Neutrophil (primary cell): ENCODE data around the gene LGR5.
"Not testable (repeated sequence)": the region's sequence is repeated elsewhere in the genome, so short reads cannot be mapped to it uniquely, and the experiment has no call there.

Experiments used
- H3K27ac ChIP-seq: fragments of 200-600 bp; sonication (generic); 2 replicates; pipeline ENCODE4 v1.5.1; 2016; ENCODE audit warnings: mild to moderate bottlenecking, moderate library complexity
- H3K27me3 ChIP-seq: fragments of 200-600 bp; sonication (generic); 2 replicates; pipeline ENCODE4 v1.6.0; 2016; ENCODE audit warnings: mild to moderate bottlenecking
- H3K36me3 ChIP-seq: fragments of 200-600 bp; sonication (generic); 2 replicates; pipeline ENCODE4 v1.5.1; 2017
- H3K4me1 ChIP-seq, 2 experiments: fragments of 200-600 bp in 1 of 2; sonication (generic) in 1 of 2; 1 replicate in 1 of 2; 2 replicates in 1 of 2; pipeline versions ENCODE4 v1.5.1 to v1.6.1; 2013 to 2016; ENCODE audit warnings: low read depth in 1 of 2, low read length in 1 of 2, mild to moderate bottlenecking in 1 of 2, moderate library complexity in 1 of 2; ENCODE audit not compliant: control insufficient read depth in 1 of 2, insufficient read depth in 1 of 2
- H3K4me3 ChIP-seq, 2 experiments: fragments of 200-600 bp in 1 of 2; sonication (generic) in 1 of 2; 1 replicate in 1 of 2; 2 replicates in 1 of 2; pipeline ENCODE4 v1.5.1; 2013 to 2016; ENCODE audit warnings: low read depth in 1 of 2, low read length in 1 of 2, mild to moderate bottlenecking in 1 of 2, moderate library complexity in 1 of 2
- H3K9me3 ChIP-seq: fragments of 200-600 bp; sonication (generic); 2 replicates; pipeline ENCODE4 v1.5.1; 2016
- TF ChIP-seq, protein P1 (sequence below): fragments of 200-600 bp; sonication (generic); IDR thresholded peaks from 2 replicates; pipeline ENCODE4 v1.5.1; 2016; ENCODE audit warnings: antibody characterized with exemption

LGR5 gene

DNA sequence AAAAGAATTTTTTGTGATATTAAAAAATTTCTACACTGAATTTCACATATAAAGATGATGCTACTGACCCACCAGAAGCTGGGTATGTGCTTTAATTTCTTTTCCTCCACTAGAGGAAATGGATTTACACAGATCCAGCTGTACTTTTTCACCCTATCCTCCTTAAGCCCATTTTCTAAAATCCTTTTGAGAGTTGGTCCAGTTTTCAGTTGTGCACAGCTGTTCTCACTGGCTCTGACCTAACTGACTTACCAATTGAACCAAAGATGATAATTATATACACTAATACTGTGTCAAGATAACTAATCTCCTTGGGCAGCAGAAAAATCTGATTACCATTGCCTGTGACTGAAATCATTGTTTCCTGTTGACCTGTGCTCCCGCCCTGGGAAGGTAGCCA is 115.6 kb downstream of the LGR5 start:
- TF ChIP-seq, protein P1, sequence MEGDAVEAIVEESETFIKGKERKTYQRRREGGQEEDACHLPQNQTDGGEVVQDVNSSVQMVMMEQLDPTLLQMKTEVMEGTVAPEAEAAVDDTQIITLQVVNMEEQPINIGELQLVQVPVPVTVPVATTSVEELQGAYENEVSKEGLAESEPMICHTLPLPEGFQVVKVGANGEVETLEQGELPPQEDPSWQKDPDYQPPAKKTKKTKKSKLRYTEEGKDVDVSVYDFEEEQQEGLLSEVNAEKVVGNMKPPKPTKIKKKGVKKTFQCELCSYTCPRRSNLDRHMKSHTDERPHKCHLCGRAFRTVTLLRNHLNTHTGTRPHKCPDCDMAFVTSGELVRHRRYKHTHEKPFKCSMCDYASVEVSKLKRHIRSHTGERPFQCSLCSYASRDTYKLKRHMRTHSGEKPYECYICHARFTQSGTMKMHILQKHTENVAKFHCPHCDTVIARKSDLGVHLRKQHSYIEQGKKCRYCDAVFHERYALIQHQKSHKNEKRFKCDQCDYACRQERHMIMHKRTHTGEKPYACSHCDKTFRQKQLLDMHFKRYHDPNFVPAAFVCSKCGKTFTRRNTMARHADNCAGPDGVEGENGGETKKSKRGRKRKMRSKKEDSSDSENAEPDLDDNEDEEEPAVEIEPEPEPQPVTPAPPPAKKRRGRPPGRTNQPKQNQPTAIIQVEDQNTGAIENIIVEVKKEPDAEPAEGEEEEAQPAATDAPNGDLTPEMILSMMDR: no peak

DNA sequence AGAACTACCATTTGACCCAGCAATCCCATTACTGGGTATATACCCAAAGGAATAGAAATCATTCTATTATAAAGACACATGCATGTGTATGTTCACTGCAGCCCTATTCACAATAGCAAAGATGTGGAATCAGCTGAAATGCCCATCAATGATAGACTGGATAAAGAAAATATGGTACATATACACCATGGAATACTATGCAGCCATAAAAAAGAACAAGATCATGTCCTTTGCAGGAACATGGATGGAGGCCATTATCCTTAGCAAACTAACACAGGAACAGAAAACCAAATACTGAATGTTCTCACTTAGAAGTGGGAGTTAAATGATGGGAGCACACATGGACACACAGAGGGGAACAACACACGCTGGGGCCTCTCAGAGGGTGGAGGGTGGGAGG is 116.2 kb downstream of the LGR5 start:
- not testable (repeated sequence) for H3K4me1 ChIP-seq, H3K27me3 ChIP-seq, H3K36me3 ChIP-seq, H3K4me3 ChIP-seq, H3K9me3 ChIP-seq, H3K27ac ChIP-seq

More for the DNA sequence above, 115.6 kb downstream of the LGR5 start:
- H3K4me1 ChIP-seq: no peaks in the 10 kb centered on the region
- no peaks in the 10 kb centered on the region for H3K36me3 ChIP-seq
- no peak overlapping the region for H3K27ac ChIP-seq
- H3K4me3 ChIP-seq: no peak overlapping the region
- H3K27me3 ChIP-seq: no peaks in the 10 kb centered on the region
- no peaks in the 10 kb centered on the region for H3K9me3 ChIP-seq

DNA sequence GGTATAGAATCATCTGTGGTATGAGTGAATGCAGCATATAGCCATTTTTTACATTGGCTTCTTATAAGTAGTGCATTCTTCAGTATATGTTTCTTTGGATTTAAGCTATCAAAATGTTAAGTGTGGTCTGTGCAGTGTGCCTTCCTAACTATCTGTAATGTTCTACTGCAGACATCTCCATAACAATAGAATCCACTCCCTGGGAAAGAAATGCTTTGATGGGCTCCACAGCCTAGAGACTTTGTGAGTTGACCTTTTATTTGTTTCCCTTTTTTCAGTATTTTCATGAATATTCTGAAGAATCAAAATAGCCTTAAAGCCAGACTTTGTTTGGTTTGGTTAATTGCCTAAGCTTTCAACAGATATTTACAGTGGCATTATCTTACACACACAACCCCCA is 116.8 kb downstream of the LGR5 start:
- Histone ChIP-seq H3K4me3 (no peak overlapping the region), H3K27me3 (no peaks in the 10 kb centered on the region), H3K27ac (no peak overlapping the region), H3K9me3 (no peaks in the 10 kb centered on the region), H3K36me3 (no peaks in the 10 kb centered on the region), H3K4me1 (no peaks in the 10 kb centered on the region)
- TF ChIP-seq, protein P1: no peak

DNA sequence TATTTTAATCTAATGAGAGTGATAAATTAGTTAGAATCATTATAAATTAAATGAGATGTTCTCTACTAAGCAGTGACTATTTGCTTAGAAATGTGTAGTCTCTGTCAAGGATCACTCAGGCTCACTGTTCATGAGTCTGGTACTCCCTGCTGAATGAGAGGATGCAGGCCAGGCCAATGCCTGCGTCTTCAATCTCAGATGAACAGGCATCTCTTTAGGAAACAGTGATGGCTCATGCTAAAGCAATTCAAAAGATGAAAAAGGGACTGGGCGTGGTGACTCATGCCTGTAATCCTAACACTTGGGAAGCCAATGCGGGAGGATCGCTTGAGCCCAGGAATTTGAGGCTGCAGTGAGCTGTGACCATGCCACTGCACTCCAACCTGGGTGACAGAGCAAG is 117.3 kb downstream of the LGR5 start:
- Histone ChIP-seq H3K27ac (no peak overlapping the region), H3K36me3 (no peaks in the 10 kb centered on the region), H3K4me1 (no peaks in the 10 kb centered on the region), H3K9me3 (no peaks in the 10 kb centered on the region), H3K27me3 (no peaks in the 10 kb centered on the region), H3K4me3 (no peak overlapping the region)
- TF ChIP-seq, protein P1: no peak

DNA sequence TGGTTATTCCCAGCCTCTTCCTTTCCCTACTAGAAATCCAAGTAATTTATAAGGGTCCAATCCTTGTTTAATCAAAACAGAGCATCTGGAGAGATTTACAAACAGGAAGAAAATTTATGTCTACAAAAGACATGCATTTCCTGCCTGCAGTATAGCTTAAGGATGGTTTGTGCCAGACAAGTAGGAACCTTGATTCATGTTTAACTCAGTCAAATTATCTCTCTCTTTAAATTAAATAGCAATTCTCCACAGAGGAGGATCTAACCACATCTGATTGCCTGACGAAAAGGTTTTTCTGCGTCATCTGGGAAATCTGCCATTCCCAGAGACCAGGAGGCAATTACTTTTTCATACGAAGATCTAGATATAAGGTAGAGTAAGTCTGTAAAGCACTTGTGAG is 118.8 kb downstream of the LGR5 start:
- Histone ChIP-seq H3K9me3 (no peaks in the 10 kb centered on the region), H3K36me3 (no peaks in the 10 kb centered on the region), H3K4me1 (no peaks in the 10 kb centered on the region), H3K27ac (no peak overlapping the region), H3K4me3 (no peak overlapping the region), H3K27me3 (no peaks in the 10 kb centered on the region)
- TF ChIP-seq, protein P1: no peak

DNA sequence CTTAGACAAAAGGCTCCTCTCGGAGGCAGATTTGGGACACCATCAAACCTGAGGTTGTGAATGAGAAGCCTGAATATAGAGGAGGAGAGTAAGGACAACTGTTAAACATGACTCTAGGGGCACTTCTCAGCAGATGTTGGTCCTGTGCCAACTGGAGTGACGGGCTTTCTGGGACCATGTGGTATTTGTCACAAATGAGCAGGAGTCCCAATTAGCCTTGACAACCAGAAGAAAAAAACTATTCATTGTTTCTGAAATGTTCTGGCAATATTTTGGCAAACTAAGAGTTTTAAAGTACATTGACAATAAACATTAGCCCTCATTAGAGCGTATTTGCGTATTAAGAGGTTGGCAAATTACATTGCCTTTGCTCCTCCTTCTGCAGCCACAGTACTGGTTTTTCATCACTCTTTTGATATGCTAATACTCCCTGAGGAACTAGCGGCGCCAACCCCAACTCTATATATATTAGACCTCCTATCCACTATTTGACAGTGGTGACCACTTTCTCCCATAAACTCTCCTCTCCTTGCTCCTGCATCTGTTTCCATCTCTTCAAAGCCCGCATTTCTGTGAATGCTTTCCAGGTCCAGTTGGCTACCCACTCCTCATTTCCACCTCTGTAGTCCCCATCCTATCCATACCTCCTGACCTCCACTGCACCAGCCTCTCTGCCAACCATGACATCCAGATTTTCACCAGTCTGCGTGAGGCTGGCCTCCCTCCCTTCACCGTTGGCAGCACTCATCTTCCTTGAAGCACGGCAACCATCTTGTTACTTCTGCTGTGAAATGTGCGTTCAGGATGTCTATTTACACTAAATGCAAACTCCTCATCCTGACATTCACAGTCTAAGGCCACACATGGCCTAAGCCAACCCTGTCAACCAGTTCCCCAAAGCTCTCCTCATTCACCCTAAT is 123.3 kb downstream of the LGR5 start:
- Histone ChIP-seq H3K27me3 (no peaks in the 10 kb centered on the region), H3K27ac (no peak overlapping the region), H3K4me1 (peaks cover 5 to 8% of the 10 kb centered on the region in 2 experiments), H3K9me3 (no peaks in the 10 kb centered on the region), H3K4me3 (no peak overlapping the region), H3K36me3 (no peaks in the 10 kb centered on the region)
- TF ChIP-seq, protein P1: no peak
